ENCODE results near the gene SMG9.

GRCh38 chr19:43760941-43761340 lies 6.2 kb upstream of the SMG9 start:
- no peak for TF ChIP-seq EZH2 (IDR thresholded peaks at IDR 0.05; ENCODE audit: insufficient read depth, low read length)
- TF ChIP-seq CTCF (IDR thresholded peaks at IDR 0.05; ENCODE audit: insufficient read depth, low read depth, low read length) = no peak

Measured in astrocyte (in vitro differentiated cells and primary cell).